ENCODE data around the gene DSP. TPM values are rescaled to one million over a fixed set of nuclear protein-coding genes. Genes with fewer than 3 reads are reported as not detected.

Gene DSP
- total RNA-seq, 1 donor from 2014 or later, result 38.7 TPM

DNA sequence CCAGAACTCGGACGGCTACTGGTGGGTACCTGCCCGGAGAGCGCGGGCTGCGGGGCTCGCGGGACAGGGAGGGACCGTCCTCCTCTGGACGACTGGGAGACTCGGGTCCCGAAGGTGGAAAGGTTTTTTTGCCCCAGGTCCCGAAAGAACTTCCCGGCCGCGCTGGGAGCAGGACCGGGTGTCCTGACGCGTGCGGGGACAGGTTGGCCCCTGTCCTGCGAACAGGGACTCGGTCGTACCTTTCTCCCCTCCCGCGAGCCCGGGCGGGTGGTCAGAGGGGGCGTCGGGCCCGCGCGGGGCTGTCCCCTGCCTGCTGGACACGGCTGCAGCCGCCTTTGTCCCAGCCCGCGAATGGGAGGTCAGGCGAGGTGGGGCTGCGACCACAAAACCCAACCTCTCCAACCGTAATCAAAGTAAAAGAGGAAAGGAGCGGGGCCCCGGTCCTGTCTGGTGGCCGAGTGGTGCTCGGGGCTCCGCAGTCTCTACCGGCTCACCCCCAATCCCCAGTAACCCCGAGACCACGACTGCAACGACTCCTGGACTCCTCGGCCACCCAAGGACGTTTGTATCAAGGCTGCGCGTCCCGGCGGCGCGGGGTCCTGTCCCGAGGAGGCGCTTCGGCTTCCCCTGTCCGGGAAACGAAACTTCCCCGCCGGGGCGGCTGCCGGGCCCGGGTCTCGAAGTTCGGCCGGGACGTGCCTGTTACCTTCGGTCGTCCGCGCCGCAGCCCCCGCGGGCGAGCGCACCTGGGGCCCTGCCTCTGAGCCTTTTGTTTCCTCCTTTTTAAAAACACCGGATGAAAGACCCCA is 798 bp downstream of the DSP start:
- peak overlapping the region; percentile 93 for H3K4me3 Mint-ChIP-seq
- peak overlapping the region; percentile 59 for H3K27ac ChIP-seq

DNA sequence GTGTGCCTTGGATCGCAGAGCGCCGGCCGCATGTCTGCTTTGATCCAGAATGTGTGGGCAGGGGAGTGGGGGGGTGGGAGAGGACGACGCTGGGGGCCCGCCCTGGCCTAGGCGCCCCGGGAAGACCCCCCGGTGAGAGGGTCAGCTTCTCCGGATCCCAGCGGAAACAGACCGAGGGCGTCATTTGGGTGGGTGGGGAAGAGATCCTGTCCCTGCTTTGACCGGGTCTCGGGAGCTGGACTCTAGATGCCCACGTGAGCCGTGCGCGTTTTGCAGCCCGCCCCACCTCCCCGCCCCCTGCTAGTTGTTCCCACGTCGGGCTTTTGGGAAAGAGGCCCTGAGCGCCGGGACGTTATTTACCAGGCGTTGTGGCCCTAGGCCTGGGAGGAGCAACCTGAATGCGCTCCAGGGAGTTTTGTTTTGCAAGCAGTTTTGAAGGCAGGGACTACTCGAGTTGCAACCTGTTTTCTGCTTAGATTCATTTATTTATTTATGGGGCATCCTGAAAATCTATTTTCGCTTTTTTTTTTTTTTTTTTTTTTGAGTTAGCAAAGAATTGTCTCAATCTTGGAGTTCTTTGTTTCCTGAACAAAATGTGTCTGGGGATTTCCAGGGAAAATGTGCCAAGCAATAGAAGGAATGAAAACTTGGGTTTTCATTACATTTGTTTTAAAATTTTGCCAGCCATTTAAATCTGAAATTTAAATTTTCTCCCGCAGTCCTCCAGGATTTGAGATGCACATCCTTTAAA is 1.6 kb downstream of the DSP start:
- Mint-ChIP-seq H3K4me3 (peak overlapping the region; percentile 93), H3K9me3 (no peaks in the 10 kb centered on the region), H3K27ac (no peak overlapping the region), H3K4me1 (peaks cover 26% of the 10 kb centered on the region), H3K36me3 (no peaks in the 10 kb centered on the region), H3K27me3 (ENCODE audit: insufficient read depth, low read depth) (peaks cover 29% of the 10 kb centered on the region)
- peak overlapping the region; percentile 51 for H3K4me3 ChIP-seq
- H4K20me1 ChIP-seq (ENCODE audit: low read depth), result peaks cover 46% of the 10 kb centered on the region
- peak; percentile 9 for TF ChIP-seq EZH2 (IDR thresholded peaks at IDR 0.05)
- TF ChIP-seq, protein P1, sequence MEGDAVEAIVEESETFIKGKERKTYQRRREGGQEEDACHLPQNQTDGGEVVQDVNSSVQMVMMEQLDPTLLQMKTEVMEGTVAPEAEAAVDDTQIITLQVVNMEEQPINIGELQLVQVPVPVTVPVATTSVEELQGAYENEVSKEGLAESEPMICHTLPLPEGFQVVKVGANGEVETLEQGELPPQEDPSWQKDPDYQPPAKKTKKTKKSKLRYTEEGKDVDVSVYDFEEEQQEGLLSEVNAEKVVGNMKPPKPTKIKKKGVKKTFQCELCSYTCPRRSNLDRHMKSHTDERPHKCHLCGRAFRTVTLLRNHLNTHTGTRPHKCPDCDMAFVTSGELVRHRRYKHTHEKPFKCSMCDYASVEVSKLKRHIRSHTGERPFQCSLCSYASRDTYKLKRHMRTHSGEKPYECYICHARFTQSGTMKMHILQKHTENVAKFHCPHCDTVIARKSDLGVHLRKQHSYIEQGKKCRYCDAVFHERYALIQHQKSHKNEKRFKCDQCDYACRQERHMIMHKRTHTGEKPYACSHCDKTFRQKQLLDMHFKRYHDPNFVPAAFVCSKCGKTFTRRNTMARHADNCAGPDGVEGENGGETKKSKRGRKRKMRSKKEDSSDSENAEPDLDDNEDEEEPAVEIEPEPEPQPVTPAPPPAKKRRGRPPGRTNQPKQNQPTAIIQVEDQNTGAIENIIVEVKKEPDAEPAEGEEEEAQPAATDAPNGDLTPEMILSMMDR (IDR thresholded peaks at IDR 0.05), result no peak
- H3K9ac ChIP-seq, result no peak overlapping the region
- H2AFZ ChIP-seq (replicated peaks), result peak overlapping the region; percentile 78
- peaks cover 52% of the 10 kb centered on the region for H3F3A ChIP-seq (ENCODE audit: low read depth)
- peaks cover 54% of the 10 kb centered on the region for H3K27me3 ChIP-seq
- H3K9me3 ChIP-seq (ENCODE audit: low read depth), result no peaks in the 10 kb centered on the region
- peak overlapping the region; percentile 59 for H3K27ac ChIP-seq
- H3K36me3 ChIP-seq, result no peaks in the 10 kb centered on the region
- peak overlapping the region; percentile 89 for H3K4me2 ChIP-seq
- peaks cover 20% of the 10 kb centered on the region for H3K79me2 ChIP-seq (ENCODE audit: low read depth)
- peaks cover 37% of the 10 kb centered on the region for H3K4me1 ChIP-seq
- DNase-seq (ENCODE audit: low spot score), result peak; percentile 88

More for the DNA sequence above, 798 bp downstream of the DSP start:
- Histone ChIP-seq H3K79me2 (ENCODE audit: low read depth) (peaks cover 20% of the 10 kb centered on the region), H2AFZ (replicated peaks) (peak overlapping the region; percentile 78), H3K4me3 (peak overlapping the region; percentile 51), H3K4me2 (peak overlapping the region; percentile 89), H4K20me1 (ENCODE audit: low read depth) (peaks cover 40% of the 10 kb centered on the region), H3K36me3 (no peaks in the 10 kb centered on the region), H3F3A (ENCODE audit: low read depth) (peaks cover 50% of the 10 kb centered on the region), H3K4me1 (peaks cover 36% of the 10 kb centered on the region), H3K9me3 (ENCODE audit: low read depth) (no peaks in the 10 kb centered on the region), H3K27me3 (peaks cover 62% of the 10 kb centered on the region), H3K9ac (no peak overlapping the region)
- Mint-ChIP-seq H3K27me3 (ENCODE audit: insufficient read depth, low read depth) (peaks cover 29% of the 10 kb centered on the region), H3K9me3 (no peaks in the 10 kb centered on the region), H3K36me3 (no peaks in the 10 kb centered on the region), H3K27ac (no peak overlapping the region), H3K4me1 (peaks cover 22% of the 10 kb centered on the region)
- no peak for TF ChIP-seq EZH2phosphoT487 (IDR thresholded peaks at IDR 0.05)
- TF ChIP-seq EZH2 (IDR thresholded peaks at IDR 0.05), result no peak
- TF ChIP-seq, protein P1 (IDR thresholded peaks at IDR 0.05), result no peak
- peak; percentile 80 for DNase-seq (ENCODE audit: low spot score)

DNA sequence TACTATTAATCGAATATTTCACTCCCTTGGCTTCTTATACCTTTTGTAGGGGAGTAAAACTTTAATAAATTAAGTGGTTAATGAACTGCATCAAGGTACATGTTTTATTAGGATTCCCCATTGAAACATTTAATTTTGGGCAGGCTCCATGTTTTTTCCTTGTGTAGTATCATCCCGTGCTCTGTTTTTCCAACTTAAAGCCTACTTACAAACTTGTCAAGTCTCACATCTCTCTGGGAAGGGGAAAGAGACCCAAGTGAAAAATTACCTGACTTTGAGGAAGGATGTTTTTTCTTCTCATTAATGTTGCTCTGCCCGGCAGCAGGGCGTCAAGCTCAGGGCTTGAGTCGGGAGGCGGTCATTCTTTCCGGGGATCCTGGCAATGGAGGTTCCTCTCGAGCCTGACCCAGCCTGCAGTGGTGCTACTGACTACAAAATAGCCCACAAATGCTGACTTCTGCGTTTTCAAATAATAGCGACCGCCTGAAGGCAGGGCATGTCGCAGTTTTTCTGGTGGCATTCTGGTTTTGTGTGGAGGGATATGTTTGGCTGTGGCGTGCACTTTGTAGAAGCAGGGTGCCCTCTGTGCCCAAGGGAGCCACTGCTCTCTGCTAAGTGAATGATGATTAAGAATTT is 2.4 kb downstream of the DSP start:
- Histone ChIP-seq H4K20me1 (ENCODE audit: low read depth) (peaks cover 55% of the 10 kb centered on the region), H3K4me2 (peak overlapping the region; percentile 89)
- H3K4me3 Mint-ChIP-seq, result peak overlapping the region; percentile 80

More for the DNA sequence above, 2.4 kb downstream of the DSP start:
- no peak overlapping the region for H3K27ac ChIP-seq
- TF ChIP-seq EZH2phosphoT487 (IDR thresholded peaks at IDR 0.05), result no peak
- TF ChIP-seq EZH2 (IDR thresholded peaks at IDR 0.05), result peak; percentile 15
- peak; percentile 59 for DNase-seq (ENCODE audit: low spot score)
- Mint-ChIP-seq H3K36me3 (no peaks in the 10 kb centered on the region), H3K27me3 (ENCODE audit: insufficient read depth, low read depth) (peaks cover 24% of the 10 kb centered on the region), H3K9me3 (no peaks in the 10 kb centered on the region), H3K4me1 (peaks cover 34% of the 10 kb centered on the region), H3K27ac (no peak overlapping the region)
- peaks cover 46% of the 10 kb centered on the region for H3K4me1 ChIP-seq
- H3K36me3 ChIP-seq, result no peaks in the 10 kb centered on the region
- no peak overlapping the region for H3K9ac ChIP-seq
- peaks cover 60% of the 10 kb centered on the region for H3F3A ChIP-seq (ENCODE audit: low read depth)
- peak overlapping the region; percentile 51 for H3K4me3 ChIP-seq
- no peaks in the 10 kb centered on the region for H3K9me3 ChIP-seq (ENCODE audit: low read depth)
- H2AFZ ChIP-seq (replicated peaks), result no peak overlapping the region
- H3K79me2 ChIP-seq (ENCODE audit: low read depth), result peaks cover 20% of the 10 kb centered on the region
- peaks cover 46% of the 10 kb centered on the region for H3K27me3 ChIP-seq

Measured in neural progenitor cell (in vitro differentiated cells).